HG03460 (cell line): Measurements from ENCODE around the gene AOPEP.
"Not testable (repeated sequence)": the region's sequence is repeated elsewhere in the genome, so short reads cannot be mapped to it uniquely, and the experiment has no call there.

Experiments
- ATAC-seq: cut with Tn5 transposase; IDR thresholded peaks from one replicate; pipeline ENCODE4 v1.9.1; 2021; ENCODE audit not compliant: unreplicated experiment

AOPEP gene

DNA sequence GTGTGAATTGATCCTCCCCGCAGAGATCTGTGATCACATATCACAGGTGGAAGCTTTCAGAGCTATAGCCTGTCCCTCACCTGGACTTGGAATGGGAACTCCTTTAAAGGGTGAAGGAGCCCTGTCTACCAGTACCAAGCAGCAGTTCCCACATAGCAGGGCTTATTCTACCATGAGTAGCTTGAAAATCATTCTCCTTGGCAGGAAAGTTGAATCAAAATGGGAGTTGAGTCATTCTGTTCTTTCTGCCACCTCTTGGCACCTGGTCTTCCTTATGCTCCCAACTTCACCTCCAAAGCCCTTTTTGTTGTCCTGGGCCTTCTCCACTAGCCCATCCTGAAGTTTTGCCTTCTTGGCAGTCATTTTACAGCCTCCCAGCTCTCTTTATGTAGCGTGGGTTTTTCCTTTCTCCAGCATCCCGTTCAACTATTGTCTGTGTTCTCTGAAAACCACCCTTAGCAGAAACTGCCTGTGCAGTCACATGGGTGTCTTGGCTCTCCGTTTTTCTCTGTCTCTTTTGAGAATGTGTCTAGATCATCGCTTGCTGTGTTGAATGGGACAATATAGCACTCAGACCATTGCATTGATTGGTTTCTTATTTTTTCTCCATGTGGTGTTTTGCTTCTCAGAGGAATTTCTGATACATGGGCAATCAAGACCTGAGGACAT, 222.2 kb downstream of the AOPEP start:
- ATAC-seq, result no peak

DNA sequence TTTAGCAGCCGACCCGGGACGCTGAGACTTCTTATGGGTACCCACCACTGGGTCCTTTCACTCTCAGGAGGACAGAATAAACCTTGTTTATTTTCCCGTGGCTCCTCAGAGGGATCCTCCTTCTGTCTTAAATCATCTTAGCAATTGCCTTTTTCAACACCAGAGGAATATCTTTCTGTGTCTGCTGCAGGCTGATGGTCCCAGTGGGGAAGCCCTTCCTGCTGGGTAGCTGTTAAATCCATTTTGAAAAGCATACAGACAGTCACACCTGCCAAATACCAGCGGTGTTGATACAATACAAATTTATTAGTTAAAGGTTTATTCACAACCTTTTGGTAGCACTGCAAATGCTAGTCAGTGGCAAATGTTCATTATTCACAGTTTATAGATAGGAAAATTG, 222.9 kb downstream of the AOPEP start:
- no peak for ATAC-seq

GRCh38 chr9:94950040-94950578, 223.6 kb downstream of the AOPEP start:
- ATAC-seq, result no peak

- no peak for ATAC-seq
Observed at GRCh38 chr9:94950579-94951323, 224.3 kb downstream of the AOPEP start.

- no peak for ATAC-seq
Observed at GRCh38 chr9:94951324-94952135, 225.0 kb downstream of the AOPEP start.

GRCh38 chr9:94952565-94953373, 226.3 kb downstream of the AOPEP start:
- peak; percentile 71 for ATAC-seq

DNA sequence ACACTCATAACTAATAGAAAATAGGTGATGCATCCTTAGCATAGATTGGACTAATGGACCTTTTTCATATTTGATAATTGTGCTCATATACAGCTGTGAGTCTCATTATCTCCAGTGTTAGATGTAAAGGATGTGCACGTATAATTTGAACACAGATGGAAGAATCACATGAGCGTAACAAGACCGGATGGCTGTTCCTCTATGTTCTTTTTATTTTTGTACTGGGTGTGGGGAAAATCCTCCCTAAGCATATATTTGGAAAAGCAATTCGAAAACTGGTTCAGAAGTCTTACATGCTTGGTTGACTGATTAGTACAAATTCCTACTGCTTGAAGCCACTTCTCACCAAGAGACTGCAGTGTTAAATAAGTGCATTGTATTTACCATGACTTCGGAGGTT, 230.2 kb downstream of the AOPEP start:
- ATAC-seq, result no peak

DNA sequence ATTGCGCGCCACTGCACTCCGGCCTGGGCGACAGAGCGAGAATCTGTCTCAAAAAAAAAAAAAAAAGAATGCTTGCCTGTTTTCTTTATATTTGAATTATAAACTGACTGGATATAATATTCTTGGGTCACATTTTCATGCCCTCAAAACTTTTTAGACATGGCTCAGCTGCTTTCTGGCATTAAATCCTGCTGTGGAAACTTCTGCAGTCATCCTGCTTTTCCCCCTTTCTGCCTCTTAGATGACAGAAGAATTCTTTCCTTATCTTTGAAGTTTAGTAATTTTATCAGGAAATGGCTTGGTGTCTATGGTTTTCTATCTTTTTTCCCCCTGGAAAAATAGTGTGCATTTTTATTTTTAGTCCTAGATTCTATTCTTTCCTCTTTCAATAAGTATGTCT, 234.5 kb downstream of the AOPEP start:
- no peak for ATAC-seq

- ATAC-seq, result no peak
Observed at GRCh38 chr9:94961870-94962269, 235.4 kb downstream of the AOPEP start.

GRCh38 chr9:94965631-94966030, 239.1 kb downstream of the AOPEP start:
- ATAC-seq, result not testable (repeated sequence)

- not testable (repeated sequence) for ATAC-seq
Observed at GRCh38 chr9:94966046-94966445, 239.5 kb downstream of the AOPEP start.

- no peak for ATAC-seq
Observed at GRCh38 chr9:94967482-94967881, 241.0 kb downstream of the AOPEP start.

GRCh38 chr9:94971378-94972131, 245.1 kb downstream of the AOPEP start:
- no peak for ATAC-seq

DNA sequence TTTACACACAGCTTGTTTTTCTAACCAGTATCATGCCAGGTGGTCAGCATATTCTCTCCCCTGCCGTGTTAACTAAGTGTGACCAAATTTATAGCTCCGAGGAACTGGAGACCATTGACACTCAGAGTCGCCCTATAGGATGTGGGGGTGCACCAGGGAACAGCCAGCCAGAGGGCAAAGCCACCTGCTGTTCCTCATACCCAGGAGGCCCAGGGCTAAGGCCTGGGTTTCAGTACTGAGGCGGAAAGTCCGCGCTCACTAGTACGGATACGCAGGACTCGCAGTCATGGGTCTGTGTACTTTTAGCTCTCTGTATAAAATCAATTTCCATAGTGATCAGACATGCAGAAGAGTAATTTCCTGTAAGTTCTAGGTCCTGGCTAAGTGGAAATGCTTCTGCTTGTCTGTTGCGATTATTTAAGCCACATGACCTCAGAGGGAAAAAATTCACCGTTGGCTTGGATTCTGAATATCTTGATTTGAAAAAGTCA, 247.0 kb downstream of the AOPEP start:
- ATAC-seq, result no peak

DNA sequence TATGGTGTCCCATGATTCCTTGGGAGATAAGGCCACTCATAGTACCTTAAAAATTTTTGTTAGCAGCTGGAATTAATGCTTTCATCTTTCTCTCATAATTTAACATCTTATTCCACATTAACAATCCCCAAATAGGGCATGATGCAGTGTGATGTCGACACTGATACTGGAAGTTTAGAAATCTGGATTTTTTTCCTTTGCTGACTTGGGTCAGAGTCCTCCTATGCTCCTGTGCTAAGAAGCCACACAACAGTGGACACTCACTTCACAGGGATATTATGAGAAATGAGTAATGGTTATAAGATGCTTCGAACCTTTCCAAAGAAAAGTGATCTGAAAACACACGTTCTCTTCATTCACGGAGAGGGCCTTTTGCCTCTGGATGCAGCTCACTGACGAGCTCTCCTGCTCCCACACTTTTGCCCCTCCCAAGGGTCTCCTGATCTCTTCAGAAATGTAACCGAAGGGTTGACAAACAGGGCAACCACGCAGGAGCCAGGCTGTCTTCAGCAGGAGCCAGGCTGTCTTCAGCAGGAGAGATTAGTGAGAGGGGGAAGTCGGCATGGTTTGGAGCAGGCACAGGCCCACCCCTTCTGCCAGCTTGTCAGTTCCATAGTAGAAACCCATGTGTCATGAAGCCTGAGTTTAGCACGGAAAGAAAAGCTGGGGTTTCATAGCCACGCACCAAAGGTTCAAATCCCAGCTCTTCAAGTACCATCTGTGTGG, 247.8 kb downstream of the AOPEP start:
- ATAC-seq, result no peak

DNA sequence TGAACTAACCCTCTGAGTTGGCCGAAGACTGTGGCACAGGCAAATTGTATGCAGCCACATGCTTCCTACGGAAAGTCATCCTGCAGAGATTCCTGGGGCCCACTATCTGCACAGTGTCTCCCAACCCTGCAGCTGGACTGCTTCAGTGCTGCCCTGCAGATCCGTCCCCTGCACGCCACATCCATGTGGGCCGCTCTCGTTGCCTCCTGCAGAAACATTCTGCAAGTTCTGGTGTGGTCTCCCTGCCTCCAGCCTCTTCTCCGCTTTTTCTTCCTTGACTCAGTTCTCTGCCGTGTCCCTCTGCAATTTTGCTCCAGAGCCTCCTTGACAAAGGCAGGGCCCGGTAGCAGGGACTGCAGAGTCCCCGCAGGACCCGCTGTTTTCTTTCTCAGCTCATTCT, 249.0 kb downstream of the AOPEP start:
- no peak for ATAC-seq

DNA sequence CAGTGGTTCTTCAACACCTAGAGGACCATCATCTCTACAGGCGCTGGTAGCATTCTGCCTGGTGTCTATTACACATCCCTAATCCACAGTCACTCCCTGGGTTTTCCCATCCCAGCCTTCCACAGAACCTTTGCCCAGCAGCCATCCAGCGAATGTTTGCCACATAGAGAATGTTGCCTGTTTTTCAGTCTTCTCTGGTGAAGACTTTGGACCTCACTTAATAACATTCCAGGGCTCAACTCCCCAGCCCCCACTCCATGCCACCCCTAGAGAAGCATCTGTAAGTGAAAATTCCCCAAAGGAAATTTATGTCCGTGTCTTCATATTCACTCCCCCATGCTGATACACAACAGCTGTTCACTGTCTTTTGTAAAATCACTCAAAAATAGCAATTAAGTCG, 249.6 kb downstream of the AOPEP start:
- ATAC-seq, result no peak

GRCh38 chr9:94977416-94977815, 250.9 kb downstream of the AOPEP start:
- ATAC-seq, result no peak

- no peak for ATAC-seq
Observed at GRCh38 chr9:94979904-94980507, 253.5 kb downstream of the AOPEP start.
